ENCODE data around the gene CCDC187. TPM values are rescaled to one million over a fixed set of nuclear protein-coding genes. Genes with fewer than 3 reads are reported as not detected.

Gene CCDC187
- total RNA-seq, 2 experiments from 2014 or later: not detected

GRCh38 chr9:136314056-136314416 is 10.1 kb upstream of the CCDC187 start:
- Mint-ChIP-seq H3K9me3 (ENCODE audit: insufficient read depth) (peaks cover 19% of the 10 kb centered on the region), H3K27ac (no peak overlapping the region), H3K36me3 (ENCODE audit: low read depth) (peaks cover 11% of the 10 kb centered on the region), H3K27me3 (ENCODE audit: low read depth) (no peaks in the 10 kb centered on the region), H3K4me3 (no peak overlapping the region), H3K4me1 (ENCODE audit: low read depth) (peaks cover 6% of the 10 kb centered on the region)
- POLR2A ChIA-PET: no interaction called here
- DNase-seq (no peak), ATAC-seq (no peak)
- CTCF ChIA-PET: interaction anchor here (1.3 to 2.1 kb wide), 2 partner anchors 49 to 126 kb away, joined by 3 to 8 read pairs; partner anchors contain the start of genes DNLZ and INPP5E

- ATAC-seq (no peak), DNase-seq (no peak)
- POLR2A ChIA-PET: interaction anchor here (0.5 kb wide), 1 partner anchor 98 kb away, joined by 3 read pairs; no protein-coding TSS in a partner anchor
- Mint-ChIP-seq H3K27ac (no peak overlapping the region), H3K36me3 (ENCODE audit: low read depth) (peaks cover 11% of the 10 kb centered on the region), H3K27me3 (ENCODE audit: low read depth) (no peaks in the 10 kb centered on the region), H3K4me1 (ENCODE audit: low read depth) (peaks cover 6% of the 10 kb centered on the region), H3K4me3 (no peak overlapping the region), H3K9me3 (ENCODE audit: insufficient read depth) (peaks cover 19% of the 10 kb centered on the region)
- CTCF ChIA-PET: interaction anchor here (0.6 to 2.1 kb wide), 10 partner anchors 10 to 174 kb away, joined by 3 to 8 read pairs (median 3); partner anchors contain the start of genes DNLZ and INPP5E
These were observed 9.5 kb upstream of the CCDC187 start for GRCh38 chr9:136313111-136314055.

- H3K36me3 Mint-ChIP-seq (ENCODE audit: low read depth): peaks cover 11% of the 10 kb centered on the region
- H3K27ac Mint-ChIP-seq: no peak overlapping the region
- no peak overlapping the region for H3K4me3 Mint-ChIP-seq
- no peaks in the 10 kb centered on the region for H3K27me3 Mint-ChIP-seq (ENCODE audit: low read depth)
- ChIA-PET POLR2A (no interaction called here), CTCF (interaction anchor here (0.6 to 2.1 kb wide), 9 partner anchors 11 to 175 kb away, joined by 3 to 8 read pairs (median 3); partner anchors contain the start of gene DNLZ)
- H3K9me3 Mint-ChIP-seq (ENCODE audit: insufficient read depth): peaks cover 19% of the 10 kb centered on the region
- DNase-seq: peak; percentile 58
- ATAC-seq: peak; percentile 78
- H3K4me1 Mint-ChIP-seq (ENCODE audit: low read depth): peaks cover 6% of the 10 kb centered on the region
These were observed 8.5 kb upstream of the CCDC187 start for GRCh38 chr9:136312436-136312835.

GRCh38 chr9:136312009-136312375 is 8.1 kb upstream of the CCDC187 start:
- Mint-ChIP-seq H3K4me1 (ENCODE audit: low read depth) (peaks cover 6% of the 10 kb centered on the region), H3K27ac (no peak overlapping the region), H3K4me3 (no peak overlapping the region), H3K36me3 (ENCODE audit: low read depth) (peaks cover 11% of the 10 kb centered on the region), H3K9me3 (ENCODE audit: insufficient read depth) (peaks cover 19% of the 10 kb centered on the region), H3K27me3 (ENCODE audit: low read depth) (no peaks in the 10 kb centered on the region)
- CTCF ChIA-PET: interaction anchor here (1.6 to 2.1 kb wide), 2 partner anchors 51 to 89 kb away, joined by 6 to 8 read pairs; partner anchors contain the start of gene DNLZ
- DNase-seq: no peak
- no peak for ATAC-seq
- POLR2A ChIA-PET: no interaction called here

GRCh38 chr9:136311051-136312008 is 7.4 kb upstream of the CCDC187 start:
- DNase-seq: peak; percentile 38
- Mint-ChIP-seq H3K9me3 (ENCODE audit: insufficient read depth) (peaks cover 18% of the 10 kb centered on the region), H3K27me3 (ENCODE audit: low read depth) (peaks cover 2% of the 10 kb centered on the region), H3K27ac (no peak overlapping the region), H3K36me3 (ENCODE audit: low read depth) (peaks cover 9% of the 10 kb centered on the region), H3K4me3 (no peak overlapping the region), H3K4me1 (ENCODE audit: low read depth) (peaks cover 8% of the 10 kb centered on the region)
- ChIA-PET CTCF (interaction anchor here (1.6 kb wide), 1 partner anchor 90 kb away, joined by 6 read pairs; no protein-coding TSS in a partner anchor), POLR2A (no interaction called here)
- ATAC-seq: peak; percentile 35

GRCh38 chr9:136310273-136311030 is 6.6 kb upstream of the CCDC187 start:
- Mint-ChIP-seq H3K27me3 (ENCODE audit: low read depth) (peaks cover 5% of the 10 kb centered on the region), H3K4me3 (no peak overlapping the region), H3K27ac (no peak overlapping the region), H3K4me1 (ENCODE audit: low read depth) (peaks cover 5% of the 10 kb centered on the region), H3K9me3 (ENCODE audit: insufficient read depth) (peaks cover 10% of the 10 kb centered on the region), H3K36me3 (ENCODE audit: low read depth) (peaks cover 6% of the 10 kb centered on the region)
- ATAC-seq (no peak), DNase-seq (no peak)
- CTCF ChIA-PET: no interaction called here
- POLR2A ChIA-PET: no interaction called here

- POLR2A ChIA-PET: no interaction called here
- peaks cover 5% of the 10 kb centered on the region for H3K4me1 Mint-ChIP-seq (ENCODE audit: low read depth)
- H3K9me3 Mint-ChIP-seq (ENCODE audit: insufficient read depth): peaks cover 5% of the 10 kb centered on the region
- CTCF ChIA-PET: no interaction called here
- ATAC-seq: no peak
- no peak overlapping the region for H3K27ac Mint-ChIP-seq
- no peak for DNase-seq
- H3K36me3 Mint-ChIP-seq (ENCODE audit: low read depth): peaks cover 2% of the 10 kb centered on the region
- H3K27me3 Mint-ChIP-seq (ENCODE audit: low read depth): peaks cover 5% of the 10 kb centered on the region
- no peak overlapping the region for H3K4me3 Mint-ChIP-seq
These were observed 5.9 kb upstream of the CCDC187 start for GRCh38 chr9:136309806-136310220.

- Mint-ChIP-seq H3K9me3 (ENCODE audit: insufficient read depth) (no peaks in the 10 kb centered on the region), H3K4me1 (ENCODE audit: low read depth) (peaks cover 5% of the 10 kb centered on the region), H3K27me3 (ENCODE audit: low read depth) (peaks cover 5% of the 10 kb centered on the region), H3K36me3 (ENCODE audit: low read depth) (no peaks in the 10 kb centered on the region), H3K27ac (no peak overlapping the region), H3K4me3 (no peak overlapping the region)
- no peak for ATAC-seq
- DNase-seq: peak; percentile 28
- POLR2A ChIA-PET: no interaction called here
- CTCF ChIA-PET: no interaction called here
These were observed 5.4 kb upstream of the CCDC187 start for GRCh38 chr9:136309101-136309801.

- Mint-ChIP-seq H3K4me3 (no peak overlapping the region), H3K36me3 (ENCODE audit: low read depth) (no peaks in the 10 kb centered on the region), H3K27me3 (ENCODE audit: low read depth) (peaks cover 5% of the 10 kb centered on the region), H3K9me3 (ENCODE audit: insufficient read depth) (no peaks in the 10 kb centered on the region), H3K4me1 (ENCODE audit: low read depth) (peaks cover 5% of the 10 kb centered on the region), H3K27ac (no peak overlapping the region)
- CTCF ChIA-PET: no interaction called here
- POLR2A ChIA-PET: no interaction called here
- DNase-seq (no peak), ATAC-seq (no peak)
These were observed 4.8 kb upstream of the CCDC187 start for GRCh38 chr9:136308702-136309053.

- H3K27ac Mint-ChIP-seq: no peak overlapping the region
- peaks cover 5% of the 10 kb centered on the region for H3K4me1 Mint-ChIP-seq (ENCODE audit: low read depth)
- DNase-seq: no peak
- CTCF ChIA-PET: no interaction called here
- no peak for ATAC-seq
- no peak overlapping the region for H3K4me3 Mint-ChIP-seq
- H3K36me3 Mint-ChIP-seq (ENCODE audit: low read depth): no peaks in the 10 kb centered on the region
- peaks cover 5% of the 10 kb centered on the region for H3K27me3 Mint-ChIP-seq (ENCODE audit: low read depth)
- H3K9me3 Mint-ChIP-seq (ENCODE audit: insufficient read depth): no peaks in the 10 kb centered on the region
- POLR2A ChIA-PET: no interaction called here
These were observed 4.3 kb upstream of the CCDC187 start for GRCh38 chr9:136308006-136308701.

Data from activated CD8-positive, alpha-beta T cell treated with anti-CD3 and anti-CD28 coated beads, Interleukin-2, amount 10 ng/mL, durations not matched to agents 7 days and 5 days (primary cell).